AG04449 (cell line): ENCODE measurements around the gene LYPLAL1.

ENCODE experiments used
- CTCF ChIA-PET: fragments of 350-600 bp; formaldehyde crosslinking; extraction: SDS; loops from one replicate; lab custom pipeline; 2021; ENCODE audit warnings: antibody characterized with exemption; lab: Yijun Ruan, JAX
- POLR2A ChIA-PET: fragments of 400-600, 350-600 bp; formaldehyde crosslinking; extraction: SDS; loops from one replicate; lab custom pipeline; 2020; ENCODE audit warnings: antibody characterized with exemption, inconsistent platforms; lab: Yijun Ruan, JAX
- DNase-seq: peaks from one replicate; pipeline ENCODE4 v3.0.0-alpha.2; 2010; ENCODE audit warnings: low read depth, low spot score
- H3K4me3 ChIP-seq: 2 replicates; pipeline ENCODE4 v1.5.1; 2011; ENCODE audit warnings: low read depth, mild to moderate bottlenecking, control low read depth, low read length
- CTCF ChIP-seq: IDR thresholded peaks from one replicate; pipeline ENCODE4 v1.5.1; 2011; ENCODE audit warnings: mild to moderate bottlenecking, moderate library complexity, low read length, control low read depth, inconsistent platforms; ENCODE audit not compliant: insufficient read depth; ENCODE audit errors: missing control alignments

LYPLAL1 gene

GRCh38 chr1:219177940-219178339, 4.3 kb downstream of the LYPLAL1 start:
- no peak for TF ChIP-seq CTCF
- DNase-seq: no peak
- no peak overlapping the region for H3K4me3 ChIP-seq
- CTCF ChIA-PET: no interaction called here
- POLR2A ChIA-PET: no interaction called here

- no peak for TF ChIP-seq CTCF
- DNase-seq: no peak
- CTCF ChIA-PET: no interaction called here
- POLR2A ChIA-PET: no interaction called here
- H3K4me3 ChIP-seq: no peak overlapping the region
These were observed 5.6 kb downstream of the LYPLAL1 start for GRCh38 chr1:219179293-219179692.

- POLR2A ChIA-PET: no interaction called here
- no peak for TF ChIP-seq CTCF
- CTCF ChIA-PET: no interaction called here
- no peak for DNase-seq
- no peak overlapping the region for H3K4me3 ChIP-seq
These were observed 10.7 kb downstream of the LYPLAL1 start for GRCh38 chr1:219184337-219184736.

- TF ChIP-seq CTCF: no peak
- DNase-seq: no peak
- CTCF ChIA-PET: no interaction called here
- H3K4me3 ChIP-seq: no peak overlapping the region
- POLR2A ChIA-PET: interaction anchor here (1.2 kb wide), 1 partner anchor 12 kb away, joined by 3 read pairs; no protein-coding TSS in a partner anchor
These were observed 11.9 kb downstream of the LYPLAL1 start for GRCh38 chr1:219185486-219186117.

- no peak overlapping the region for H3K4me3 ChIP-seq
- TF ChIP-seq CTCF: no peak
- ChIA-PET POLR2A (no interaction called here), CTCF (interaction anchor here (0.6 to 3.1 kb wide), 6 partner anchors 16 to 885 kb away, joined by 3 to 9 read pairs (median 3); no protein-coding TSS in a partner anchor)
- DNase-seq: no peak
These were observed 14.7 kb downstream of the LYPLAL1 start for GRCh38 chr1:219188331-219188803.

- ChIA-PET POLR2A (no interaction called here), CTCF (interaction anchor here (1.1 to 3.1 kb wide), 6 partner anchors 13 to 379 kb away, joined by 3 to 9 read pairs (median 4); partner anchors contain the start of gene LYPLAL1)
- DNase-seq: no peak
- no peak for TF ChIP-seq CTCF
- no peak overlapping the region for H3K4me3 ChIP-seq
These were observed 15.5 kb downstream of the LYPLAL1 start for GRCh38 chr1:219189021-219189824.
